Activated naive CD4-positive, alpha-beta T cell treated with anti-CD3 and anti-CD28 coated beads, Interleukin-2, amount 50 U/mL, for 16 hours (primary cell): ENCODE data around the gene CYP2B6.
"Not testable (repeated sequence)": the region's sequence is repeated elsewhere in the genome, so short reads cannot be mapped to it uniquely, and the experiment has no call there.

Experiments used
- DNase-seq: peaks from one replicate; pipeline ENCODE4 v3.0.0-alpha.2; 2020

Gene CYP2B6

DNA sequence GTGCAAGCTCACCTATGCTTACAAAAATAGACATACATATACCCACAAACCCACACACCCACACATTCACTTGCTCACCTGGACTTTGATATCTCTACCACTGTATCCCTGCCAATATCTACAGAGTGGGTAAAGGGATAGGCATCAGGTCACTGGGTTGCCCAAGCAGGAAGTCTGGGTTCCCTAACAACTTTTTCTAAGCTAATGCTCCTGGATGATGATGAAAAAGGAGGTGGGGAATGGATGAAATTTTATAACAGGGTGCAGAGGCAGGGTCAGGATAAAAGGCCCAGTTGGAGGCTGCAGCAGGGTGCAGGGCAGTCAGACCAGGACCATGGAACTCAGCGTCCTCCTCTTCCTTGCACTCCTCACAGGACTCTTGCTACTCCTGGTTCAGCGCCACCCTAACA is at the start of gene CYP2B6:
Gene CYP2B6, plus strand, starts transcription at position 311 of the 410 bp plus-strand sequence. Its CDS starts 24 bp downstream, at position 335.
- no peak for DNase-seq

DNA sequence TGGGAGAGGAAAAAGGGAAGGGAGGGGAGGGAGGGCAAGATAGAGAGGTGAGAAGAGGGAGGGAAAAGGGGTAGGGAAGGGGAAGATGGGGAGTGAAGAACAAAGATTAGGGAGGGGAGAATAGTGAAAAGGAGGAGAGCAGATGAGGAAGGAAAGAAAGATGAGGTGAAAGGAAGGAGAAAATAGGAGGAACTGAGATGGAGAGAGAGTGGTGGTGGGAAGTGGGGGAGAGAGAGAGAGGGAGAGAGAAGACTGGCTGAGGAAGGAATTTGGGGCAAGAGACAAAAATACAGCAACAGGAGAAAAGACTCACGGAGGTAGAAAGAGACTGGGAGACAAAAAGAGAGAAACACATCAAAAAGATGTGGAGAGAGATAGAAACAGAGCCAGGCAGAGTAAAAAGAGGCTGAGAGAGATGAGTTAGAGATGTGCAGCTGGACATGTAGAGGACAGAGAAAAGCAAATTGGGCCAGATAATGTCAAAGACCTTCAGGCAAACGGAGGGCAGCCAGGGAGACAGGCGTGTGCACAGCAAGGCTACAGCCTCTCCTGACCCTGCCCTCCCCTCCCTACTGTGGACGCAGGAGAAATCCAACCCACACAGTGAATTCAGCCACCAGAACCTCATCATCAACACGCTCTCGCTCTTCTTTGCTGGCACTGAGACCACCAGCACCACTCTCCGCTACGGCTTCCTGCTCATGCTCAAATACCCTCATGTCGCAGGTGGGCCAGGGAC is 49.4 kb upstream of the CYP2B6 start:
- no peak for DNase-seq

DNA sequence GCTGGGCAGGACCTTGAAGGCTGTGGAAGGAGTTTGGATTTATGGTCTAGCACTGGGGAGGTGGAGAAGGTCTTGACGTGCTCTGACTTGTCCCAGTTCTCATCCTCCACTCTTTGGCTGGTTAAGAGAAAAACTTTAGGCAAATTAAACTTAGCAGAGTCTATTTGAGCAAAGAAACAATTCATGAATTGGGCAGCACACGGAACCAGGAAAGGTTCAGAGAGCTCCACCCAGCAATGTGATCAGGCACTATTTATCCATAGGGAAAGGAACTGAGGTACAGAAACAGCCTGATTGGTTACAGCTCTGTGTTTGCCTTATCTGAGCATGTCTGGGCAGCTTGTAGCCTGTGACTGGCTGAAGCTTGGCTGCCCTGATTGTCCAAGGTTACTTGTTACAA is 45.4 kb upstream of the CYP2B6 start:
- no peak for DNase-seq

DNA sequence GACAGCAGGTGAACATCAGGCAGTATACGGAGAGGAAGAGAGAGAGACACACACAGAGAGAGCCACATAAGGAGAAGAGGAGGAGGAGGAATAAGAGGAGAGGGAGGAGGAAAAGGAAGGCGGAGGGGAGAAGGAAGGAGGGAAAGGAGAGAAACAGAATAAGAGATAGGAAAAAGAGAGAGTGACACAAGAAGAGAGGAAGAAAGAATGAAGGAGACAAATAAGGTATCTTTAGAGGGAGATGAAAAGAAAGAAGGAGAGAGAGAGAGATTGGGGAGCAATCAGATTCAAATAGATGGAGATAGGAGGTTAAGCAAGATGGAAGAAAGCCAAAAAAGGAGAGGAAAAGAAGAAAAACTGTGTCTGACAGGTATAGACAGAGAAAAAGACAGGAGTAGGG is 44.0 kb upstream of the CYP2B6 start:
- DNase-seq, result no peak

DNA sequence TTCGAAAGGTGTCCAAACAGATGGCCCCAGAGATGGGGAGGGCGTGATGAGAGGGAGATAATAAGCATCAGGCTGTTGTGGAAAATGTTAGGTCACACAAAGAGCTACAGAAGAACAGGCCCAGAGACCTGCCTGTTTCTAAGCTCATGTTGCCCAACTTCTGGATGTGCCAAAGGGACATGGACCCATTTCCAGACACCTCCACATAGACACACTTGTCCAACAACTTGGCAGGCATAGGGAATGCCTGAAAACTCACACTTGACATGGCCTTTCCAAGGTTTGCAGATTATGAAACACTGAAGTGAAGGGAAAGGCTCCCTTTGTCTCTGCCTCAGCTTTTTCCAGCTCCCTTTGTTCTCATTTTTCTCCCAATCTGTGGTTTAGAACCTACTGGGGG is 43.5 kb upstream of the CYP2B6 start:
- no peak for DNase-seq

DNA sequence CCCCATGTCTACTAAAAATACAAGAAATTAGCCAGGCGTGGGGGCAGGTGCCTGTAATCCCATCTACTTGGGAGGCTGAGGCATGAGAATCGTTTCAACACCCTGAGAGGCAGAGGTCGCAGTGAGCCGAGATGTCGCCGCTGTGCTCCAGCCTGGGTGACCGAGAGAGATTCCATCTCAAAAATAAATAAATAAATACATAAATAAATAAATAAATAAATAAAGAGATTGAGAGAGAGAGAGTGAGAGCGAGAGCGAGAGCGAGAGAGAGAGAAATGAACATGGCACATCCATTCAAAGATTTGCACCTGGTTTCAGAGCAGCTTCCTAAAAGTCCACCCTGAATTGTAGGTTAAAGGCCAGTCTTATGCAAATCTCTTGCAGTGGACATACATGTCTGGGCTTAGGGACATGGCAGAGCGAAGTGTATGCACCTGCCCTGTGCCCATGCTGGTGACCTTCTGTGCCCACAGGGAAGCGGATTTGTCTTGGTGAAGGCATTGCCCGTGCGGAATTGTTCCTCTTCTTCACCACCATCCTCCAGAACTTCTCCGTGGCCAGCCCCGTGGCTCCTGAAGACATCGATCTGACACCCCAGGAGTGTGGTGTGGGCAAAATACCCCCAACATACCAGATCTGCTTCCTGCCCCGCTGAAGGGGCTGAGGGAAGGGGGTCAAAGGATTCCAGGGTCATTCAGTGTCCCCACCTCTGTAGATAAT is 42.3 kb upstream of the CYP2B6 start:
- no peak for DNase-seq

DNA sequence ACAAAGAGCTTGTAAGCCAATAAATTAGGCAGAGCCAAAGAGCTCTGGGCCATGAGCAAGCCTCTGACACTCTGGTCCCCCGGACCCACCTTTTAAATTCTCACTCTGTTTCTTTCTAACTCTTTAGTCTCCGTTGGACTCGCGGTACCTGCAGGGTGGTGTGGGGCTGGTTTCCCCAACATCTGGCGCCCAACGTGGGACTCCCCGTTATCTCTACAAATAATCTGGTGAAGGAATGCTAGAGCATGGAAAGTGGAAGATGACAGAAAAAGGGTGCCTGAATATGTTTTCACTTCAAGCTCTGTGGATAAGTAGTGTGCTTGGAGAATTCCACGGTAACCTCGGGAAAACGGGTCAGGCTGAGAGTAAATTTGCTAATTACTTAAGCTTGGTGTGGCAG is 36.5 kb upstream of the CYP2B6 start:
- DNase-seq, result no peak

DNA sequence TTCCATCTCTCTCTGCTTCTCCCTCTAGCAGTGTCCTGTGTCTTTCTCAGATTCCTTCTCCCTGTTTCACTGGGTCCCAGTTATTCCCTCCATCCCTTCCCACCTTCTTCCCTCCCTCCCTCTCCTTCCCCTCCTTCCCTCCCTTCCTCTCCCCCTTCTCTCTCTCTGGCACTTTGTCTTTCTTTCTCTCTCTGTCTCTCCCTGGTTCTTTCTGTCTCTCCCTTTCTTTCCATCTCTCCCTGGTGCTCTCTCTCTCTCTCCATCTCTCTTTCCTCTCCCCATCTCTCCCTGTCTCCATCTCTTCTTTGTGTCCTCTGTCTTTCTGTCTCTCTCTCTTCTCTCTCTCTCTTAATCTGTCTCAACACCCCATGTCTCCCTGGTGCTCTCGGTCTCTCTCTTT is 31.7 kb upstream of the CYP2B6 start:
- DNase-seq, result no peak

DNA sequence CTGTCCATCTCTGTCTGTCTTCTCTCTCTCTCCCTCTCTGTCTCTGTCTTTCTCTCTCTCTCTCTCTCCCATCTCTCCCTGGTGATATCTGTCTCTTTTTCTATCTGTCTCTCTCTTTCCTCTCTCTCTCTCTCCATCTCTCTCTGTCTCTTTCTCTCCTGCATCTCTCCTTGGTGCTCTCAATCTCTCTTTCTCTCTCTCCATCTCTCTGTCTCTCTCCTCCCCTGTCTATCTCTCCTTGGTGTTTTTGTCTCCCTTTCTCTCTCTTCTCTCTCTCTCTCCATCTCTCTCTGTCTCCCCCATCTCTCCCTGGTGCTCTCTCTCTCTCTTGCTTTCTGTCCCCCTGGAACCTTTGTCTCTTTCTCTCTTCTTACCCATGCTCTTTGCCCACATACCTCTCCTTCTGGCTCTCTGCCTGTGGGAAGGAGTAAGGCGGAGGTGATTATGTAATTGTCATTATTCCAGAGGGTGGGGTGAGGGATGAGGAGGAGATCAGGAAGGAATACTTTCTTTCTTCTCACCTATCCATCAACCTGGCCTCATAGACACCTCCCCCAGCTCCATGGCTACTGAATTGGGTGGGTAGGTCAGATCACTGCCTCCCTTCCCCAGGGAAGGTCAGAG is 30.9 kb upstream of the CYP2B6 start:
- DNase-seq, result no peak

DNA sequence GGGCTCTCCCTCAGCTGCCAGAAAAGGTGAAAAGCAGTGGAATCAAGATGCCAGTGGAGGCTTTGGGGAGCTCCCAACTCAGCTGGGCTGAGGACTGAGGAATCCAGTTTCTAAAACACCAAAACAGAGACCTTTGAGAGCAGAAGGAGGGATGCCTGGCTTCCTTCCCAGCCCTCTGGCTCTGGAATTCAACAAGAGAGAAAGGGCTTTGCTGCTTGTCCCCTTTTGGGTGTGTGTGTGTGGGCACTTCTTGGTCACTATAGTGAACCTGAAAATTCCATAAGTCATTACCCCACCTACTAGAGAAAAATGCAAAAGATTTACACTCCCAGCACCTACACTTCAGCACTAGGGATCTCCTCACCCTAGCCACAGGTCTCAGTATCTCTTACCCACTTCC is 30.3 kb upstream of the CYP2B6 start:
- DNase-seq, result no peak

DNA sequence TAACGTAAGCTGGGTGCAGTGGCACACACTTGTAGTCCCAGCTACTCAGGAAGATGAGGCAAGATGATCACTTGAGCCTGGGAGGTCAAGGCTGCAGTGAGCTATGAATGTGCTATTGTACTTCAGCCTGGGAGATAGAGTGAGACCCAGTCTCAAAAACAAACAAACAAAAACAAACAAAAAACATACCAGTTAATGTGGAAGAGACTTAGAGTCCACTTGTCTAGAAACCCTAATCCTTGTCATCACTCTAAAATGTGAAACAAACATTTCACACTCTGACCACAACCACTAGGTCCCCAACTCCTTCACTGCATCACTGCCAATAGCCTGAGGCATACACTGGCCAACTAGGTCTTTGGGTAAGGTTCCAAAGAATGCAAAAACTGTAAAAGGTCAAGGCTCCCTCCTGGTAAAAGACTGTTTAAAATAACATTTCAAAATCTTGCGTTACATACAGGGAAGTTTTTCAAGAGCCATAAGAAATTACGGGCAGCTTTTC is 28.6 kb upstream of the CYP2B6 start:
- DNase-seq, result no peak

DNA sequence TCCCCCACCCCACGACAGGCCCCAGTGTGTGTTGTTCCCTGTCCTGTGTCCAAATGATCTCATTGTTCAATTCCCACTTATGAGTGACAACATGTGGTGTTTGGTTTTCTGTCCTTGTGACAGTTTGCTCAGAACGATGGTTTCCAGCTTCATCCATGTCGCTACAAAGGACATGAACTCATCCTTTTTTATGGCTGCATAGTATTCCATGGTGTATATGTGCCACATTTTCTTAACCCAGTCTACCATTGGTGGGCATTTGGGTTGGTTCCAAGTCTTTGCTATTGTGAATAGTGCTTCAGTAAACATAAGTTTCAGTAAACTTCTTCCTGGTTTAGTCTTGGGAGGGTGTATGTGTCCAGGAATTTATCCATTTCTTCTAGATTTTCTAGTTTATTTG is 26.7 kb upstream of the CYP2B6 start:
- not testable (repeated sequence) for DNase-seq

DNA sequence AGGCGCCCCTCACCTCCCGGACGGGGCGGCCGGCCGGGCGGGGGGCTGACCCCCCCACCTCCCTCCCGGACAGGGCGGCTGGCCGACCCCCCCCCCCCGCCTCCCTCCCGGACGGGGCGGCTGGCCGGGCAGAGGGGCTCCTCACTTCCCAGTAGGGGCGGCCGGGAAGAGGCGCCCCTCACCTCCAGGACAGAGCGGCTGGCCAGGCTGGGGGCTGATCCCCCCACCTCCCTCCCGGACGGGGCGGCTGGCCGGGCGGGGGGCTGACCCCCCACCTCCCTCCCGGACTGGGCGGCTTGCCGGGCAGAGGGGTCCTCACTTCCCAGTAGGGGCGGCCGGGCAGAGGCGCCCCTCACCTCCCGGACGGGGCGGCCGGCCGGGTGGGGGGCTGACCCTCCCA is 25.7 kb upstream of the CYP2B6 start:
- not testable (repeated sequence) for DNase-seq

DNA sequence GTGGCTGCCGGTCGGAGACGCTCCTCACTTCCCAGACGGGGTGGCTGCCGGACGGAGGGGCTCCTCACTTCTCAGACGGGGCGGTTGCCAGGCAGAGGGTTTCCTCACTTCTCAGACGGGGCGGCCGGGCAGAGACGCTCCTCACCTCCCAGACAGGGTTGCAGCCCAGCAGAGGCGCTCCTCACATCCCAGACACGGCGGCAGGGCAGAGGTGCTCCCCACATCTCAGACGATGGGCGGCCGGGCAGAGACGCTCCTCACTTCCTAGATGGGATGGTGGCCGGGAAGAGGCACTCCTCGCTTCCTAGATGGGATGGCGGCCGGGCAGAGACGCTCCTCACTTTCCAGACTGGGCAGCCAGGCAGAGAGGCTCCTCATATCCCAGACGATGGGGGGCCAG is 24.5 kb upstream of the CYP2B6 start:
- not testable (repeated sequence) for DNase-seq

DNA sequence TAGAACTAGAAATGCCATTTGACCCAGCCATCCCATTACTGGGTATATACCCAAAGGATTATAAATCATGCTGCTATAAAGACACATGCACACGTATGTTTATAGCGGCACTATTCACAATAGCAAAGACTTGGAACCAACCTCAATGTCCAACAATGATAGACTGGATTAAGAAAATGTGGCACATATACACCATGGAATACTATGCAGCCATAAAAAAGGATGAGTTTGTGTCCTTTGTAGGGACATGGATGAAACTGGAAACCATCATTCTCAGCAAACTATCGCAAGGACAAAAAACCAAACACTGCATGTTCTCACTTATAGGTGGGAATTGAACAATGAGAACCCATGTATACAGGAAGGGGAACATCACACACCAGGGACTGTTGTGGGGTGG is 23.0 kb upstream of the CYP2B6 start:
- not testable (repeated sequence) for DNase-seq

DNA sequence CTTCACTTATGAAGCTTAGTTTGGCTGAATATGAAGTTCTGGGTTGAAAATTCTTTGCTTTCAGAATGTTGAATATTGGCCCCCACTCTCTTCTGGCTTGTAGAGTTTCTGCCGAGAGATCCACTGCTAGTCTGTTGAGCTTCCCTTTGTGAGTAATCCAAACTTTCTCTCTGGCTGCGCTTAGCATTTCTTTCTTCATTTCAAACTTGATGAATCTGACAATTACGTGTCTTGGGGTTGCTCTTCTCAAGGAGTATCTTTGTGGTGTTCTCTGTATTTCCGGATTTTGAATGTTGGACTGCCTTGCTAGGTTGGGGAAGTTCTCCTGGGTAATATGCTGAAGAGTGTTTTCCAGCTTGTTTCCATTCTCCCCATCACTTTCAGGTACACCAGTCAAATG is 21.4 kb upstream of the CYP2B6 start:
- not testable (repeated sequence) for DNase-seq

DNA sequence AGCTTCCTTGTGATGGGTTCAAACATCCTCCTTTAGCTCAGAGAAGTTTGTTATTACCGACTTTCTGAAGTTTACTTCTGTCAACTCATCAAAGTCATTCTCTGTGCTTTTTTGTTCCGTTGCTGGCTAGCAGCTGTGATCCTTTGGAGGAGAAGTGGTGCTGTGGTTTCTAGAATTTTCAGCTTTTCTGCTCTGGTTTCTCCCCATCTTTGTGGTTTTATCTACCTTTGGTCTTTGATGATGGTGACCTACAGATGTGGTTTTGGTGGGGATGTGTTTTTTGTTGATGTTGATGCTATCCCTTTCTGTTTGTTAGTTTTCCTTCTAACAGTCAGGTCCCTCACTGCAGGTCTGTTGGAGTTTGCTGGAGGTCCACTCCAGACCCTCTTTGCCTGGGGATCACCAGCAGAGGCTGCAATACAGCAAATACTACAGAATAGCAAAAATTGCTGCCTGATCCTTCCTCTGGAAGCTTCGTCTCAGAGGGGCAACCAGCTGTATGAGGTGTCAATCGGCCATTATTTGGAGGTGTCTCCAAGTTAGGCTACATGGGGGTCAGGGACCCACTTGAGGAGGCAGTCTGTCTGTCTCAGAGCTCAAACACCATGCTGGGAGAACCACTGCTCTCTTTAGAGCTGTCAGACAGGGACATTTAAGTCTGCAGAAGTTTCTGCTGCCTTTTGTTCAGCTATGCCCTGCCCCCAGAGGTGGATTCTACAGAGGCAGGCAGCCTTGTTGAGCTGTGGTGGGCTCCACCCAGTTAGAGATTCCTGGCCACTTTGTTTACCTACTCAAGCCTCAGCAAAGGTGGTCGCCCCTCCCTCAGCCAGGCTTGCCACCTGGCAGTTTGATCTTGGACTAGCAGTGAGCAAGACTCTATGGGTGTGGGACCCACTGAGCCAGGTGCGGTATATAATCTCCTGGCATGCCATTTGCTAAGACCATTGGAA is 20.4 kb upstream of the CYP2B6 start:
- not testable (repeated sequence) for DNase-seq

DNA sequence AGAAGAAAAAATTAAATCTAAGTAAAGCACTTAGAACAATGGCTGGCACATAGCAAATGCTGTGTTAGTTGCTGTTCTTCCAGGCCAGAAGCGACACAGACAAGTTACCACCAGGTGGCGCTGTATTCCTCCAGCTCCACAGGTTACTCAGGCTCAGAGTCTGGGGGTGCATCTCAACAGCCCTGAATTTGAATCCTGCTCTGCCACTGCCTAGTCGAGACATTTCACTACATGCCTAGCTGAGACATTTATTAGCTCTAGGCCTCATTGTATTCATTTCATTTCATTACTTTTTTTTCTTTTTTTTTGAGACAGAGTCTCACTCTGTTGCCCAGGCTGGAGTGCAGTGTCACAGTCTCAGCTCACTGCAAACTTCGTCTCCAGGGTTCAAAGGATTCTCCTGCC is 16.4 kb upstream of the CYP2B6 start:
- peak; percentile 77 for DNase-seq

DNA sequence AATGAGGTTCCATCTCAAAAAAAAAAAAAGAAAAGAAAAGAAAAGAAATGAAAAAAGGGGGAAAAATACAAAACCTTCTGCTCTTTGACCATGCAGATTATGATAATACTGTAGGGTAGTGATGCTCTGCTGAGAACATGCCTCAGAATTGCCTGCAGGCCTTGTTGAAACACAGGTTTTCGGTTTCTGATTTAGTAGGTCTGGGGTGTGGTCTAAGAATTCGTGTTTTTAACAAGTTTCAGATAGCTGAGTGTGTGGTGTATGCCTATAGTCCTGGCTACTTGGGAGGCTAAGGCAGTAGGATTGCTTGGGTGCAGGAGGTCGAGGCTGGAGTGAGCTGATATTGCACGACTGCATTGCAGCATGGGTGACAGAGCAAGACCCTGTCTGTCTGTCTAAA is 14.9 kb upstream of the CYP2B6 start:
- DNase-seq, result no peak

DNA sequence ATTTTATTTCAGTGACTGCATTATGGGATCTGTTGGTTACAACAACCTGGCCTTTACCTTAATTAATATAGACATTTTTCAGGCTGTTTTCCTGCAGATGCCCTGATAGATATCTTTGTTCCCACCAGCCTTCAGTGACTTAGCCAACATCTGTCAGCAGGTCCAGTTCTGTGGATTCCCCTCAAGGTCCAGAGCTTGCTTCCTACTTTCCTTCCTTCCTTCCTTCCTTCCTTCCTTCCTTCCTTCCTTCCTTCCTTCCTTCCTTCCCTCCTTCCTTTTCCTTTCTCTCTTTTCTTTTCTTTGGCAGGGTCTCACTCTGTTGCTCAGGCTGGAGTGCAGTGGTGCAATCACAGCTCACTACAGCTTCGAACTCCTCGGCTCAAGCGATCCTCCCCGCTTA is 14.4 kb upstream of the CYP2B6 start:
- DNase-seq, result no peak

DNA sequence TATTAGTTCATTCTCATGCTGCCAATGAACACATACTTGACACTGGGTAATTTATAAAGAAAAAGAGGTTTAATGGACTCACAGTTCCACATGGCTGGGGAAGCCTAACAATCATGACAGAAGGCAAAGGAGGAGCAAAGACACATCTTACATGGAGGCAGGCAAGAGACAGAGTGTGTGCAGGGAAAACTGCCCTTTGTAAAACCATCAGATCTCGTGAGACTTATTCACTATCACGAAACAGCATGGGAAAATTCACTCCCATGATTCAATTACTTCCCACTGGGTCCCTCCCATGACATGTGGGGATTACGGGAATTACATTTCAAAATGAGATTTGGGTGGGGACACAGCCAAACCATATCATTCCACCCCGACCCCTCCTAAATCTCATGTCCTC is 11.3 kb upstream of the CYP2B6 start:
- DNase-seq, result not testable (repeated sequence)

DNA sequence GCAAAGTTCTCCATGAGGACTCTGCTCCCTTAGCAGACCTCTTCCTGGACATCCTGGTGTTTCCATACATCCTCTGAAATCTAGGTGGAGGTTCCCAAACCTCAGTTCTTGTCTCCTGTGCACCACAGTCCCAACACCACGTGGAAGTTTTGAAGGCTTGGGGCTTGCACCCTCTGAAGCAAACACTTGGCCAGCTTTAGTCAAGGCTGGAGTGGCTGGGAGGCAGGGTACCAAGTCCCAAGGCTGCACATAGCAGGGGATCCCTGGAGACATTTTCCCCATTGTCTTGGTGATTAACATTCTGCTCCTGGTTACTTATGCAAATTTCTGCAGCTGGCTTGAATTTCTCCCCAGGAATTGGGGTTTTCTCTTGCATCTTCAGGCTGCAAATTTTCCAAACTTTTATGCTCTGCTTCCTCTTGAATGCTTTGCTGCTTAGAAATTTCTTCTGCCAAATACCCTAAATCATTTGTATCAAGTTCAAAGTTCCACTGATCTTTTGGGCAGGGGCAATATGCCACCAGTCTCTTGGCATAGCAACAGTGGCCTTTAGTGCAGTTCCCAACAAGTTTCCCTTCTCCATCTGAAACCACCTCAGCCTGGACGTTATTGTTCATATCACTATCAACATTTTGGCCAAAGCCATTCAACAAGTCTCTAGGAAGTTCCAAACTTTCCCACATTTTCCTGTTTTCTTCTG is 10.2 kb upstream of the CYP2B6 start:
- not testable (repeated sequence) for DNase-seq
